Endometrial microvascular endothelial cells (primary cell): Measurements from ENCODE around the gene E2F4. TPM values are rescaled to one million over a fixed set of nuclear protein-coding genes. Genes with fewer than 3 reads are reported as not detected.

Experiments
- in situ Hi-C: cut with HindIII; loops from 2 replicates; pipeline ENCODE4 v1.10.0; 2017; ENCODE audit warnings: low sequenced_read_pairs, low pct_unique_long_range_greater_than_20kb; ENCODE audit errors: inconsistent ontology term
- total RNA-seq: library from RNA; depleted of rRNA; stranded (reverse); fragments of >200 nt; gene quantifications from one replicate; pipeline ENCODE4 v1.2.3, GENCODE V29; 2015; ENCODE audit errors: inconsistent ontology term

E2F4 gene
- total RNA-seq, 1 donor from 2014 or later, result 163 TPM

- in situ Hi-C loops, result no loop called here
Observed at GRCh38 chr16:67226295-67226803, 34.4 kb downstream of the E2F4 start.

GRCh38 chr16:67226804-67227566 is 35.0 kb downstream of the E2F4 start, which contains the start of gene TMEM208:
Gene TMEM208 (plus strand): TSS chr16:67227130. CDS start chr16:67227219, 89 bp downstream.
- in situ Hi-C loops, result no loop called here

GRCh38 chr16:67227567-67227921 is 35.6 kb downstream of the E2F4 start:
- in situ Hi-C loops, result no loop called here

- in situ Hi-C loops, result no loop called here
Observed at GRCh38 chr16:67228034-67228785, 36.3 kb downstream of the E2F4 start.

GRCh38 chr16:67228905-67229304 is 37.0 kb downstream of the E2F4 start:
- in situ Hi-C loops, result no loop called here

- in situ Hi-C loops, result no loop called here
Observed at GRCh38 chr16:67229906-67230808, 38.2 kb downstream of the E2F4 start.

GRCh38 chr16:67230809-67231660 is 39.1 kb downstream of the E2F4 start:
- in situ Hi-C loops, result no loop called here

- in situ Hi-C loops, result no loop called here
Observed at GRCh38 chr16:67233596-67233995, 41.6 kb downstream of the E2F4 start.

GRCh38 chr16:67234180-67234597 is 42.2 kb downstream of the E2F4 start:
- in situ Hi-C loops, result no loop called here

- in situ Hi-C loops, result no loop called here
Observed at GRCh38 chr16:67235816-67236562, 44.0 kb downstream of the E2F4 start.

GRCh38 chr16:67236563-67237395 is 44.8 kb downstream of the E2F4 start:
- in situ Hi-C loops, result no loop called here

- in situ Hi-C loops, result no loop called here
Observed at GRCh38 chr16:67237396-67238277, 45.7 kb downstream of the E2F4 start.

- in situ Hi-C loops, result no loop called here
Observed at GRCh38 chr16:67238278-67238575, 46.3 kb downstream of the E2F4 start.

GRCh38 chr16:67238806-67239470 is 47.0 kb downstream of the E2F4 start:
- in situ Hi-C loops, result no loop called here

- in situ Hi-C loops, result no loop called here
Observed at GRCh38 chr16:67240506-67240905, 48.6 kb downstream of the E2F4 start.
